ENCODE measurements around the gene STK17B.

Gene STK17B

DNA sequence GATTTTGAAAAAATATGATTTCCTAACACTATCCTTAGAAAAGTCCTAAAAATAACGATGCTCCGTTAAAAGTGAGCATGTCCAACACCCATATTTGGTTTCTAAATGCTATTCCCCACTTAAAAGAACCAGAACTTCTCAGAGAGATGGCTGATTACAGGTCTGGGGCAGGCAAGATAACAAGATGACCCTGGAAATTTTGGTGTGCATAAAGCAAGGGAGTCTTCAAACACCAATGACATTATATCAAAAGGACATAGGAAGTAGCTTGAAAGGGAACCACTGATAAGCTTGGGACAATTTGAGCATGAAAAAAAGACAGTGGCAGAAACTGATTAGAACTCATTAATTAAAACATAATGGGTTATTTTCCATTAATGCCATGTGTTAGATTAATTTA, 17.9 kb downstream of the STK17B start:
- no peak for DNase-seq

DNA sequence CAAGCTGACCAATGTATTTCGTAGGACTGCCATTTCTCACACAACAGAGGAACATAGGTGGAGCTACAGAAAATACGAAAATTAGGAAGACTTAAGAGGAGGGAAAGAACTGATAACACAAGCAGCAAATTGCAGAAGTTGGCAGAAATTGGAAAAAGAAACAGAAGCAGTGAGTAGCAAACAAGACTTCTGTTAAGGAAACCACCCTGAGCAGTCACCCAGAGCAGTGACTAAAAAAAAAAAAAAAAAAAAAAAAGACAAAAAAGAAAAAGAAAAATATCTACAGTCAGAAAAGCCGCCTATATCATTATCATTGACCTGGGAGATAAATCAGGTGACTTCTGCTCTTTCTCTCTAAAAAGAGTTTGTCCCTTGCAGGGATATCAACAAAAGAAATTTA, 21.4 kb downstream of the STK17B start:
- no peak for DNase-seq

DNA sequence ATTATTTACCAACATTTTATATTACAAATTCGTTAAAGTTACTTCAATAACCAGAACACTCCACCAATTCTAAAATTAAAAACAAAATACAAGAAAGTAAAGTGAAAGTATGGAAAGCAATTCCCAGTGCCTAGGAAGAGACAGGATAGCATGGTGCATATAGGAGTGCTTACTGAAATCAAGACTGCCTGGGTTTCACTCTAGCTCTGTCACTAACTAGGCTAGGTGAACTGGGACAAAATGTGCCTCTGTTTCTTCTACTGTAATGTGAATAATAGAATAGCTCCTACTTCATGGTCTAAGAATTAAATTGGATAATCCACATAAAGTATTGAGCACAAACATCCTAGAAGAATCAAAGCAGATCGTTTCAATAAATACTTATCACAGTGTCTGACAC, 22.6 kb downstream of the STK17B start:
- no peak for DNase-seq

DNA sequence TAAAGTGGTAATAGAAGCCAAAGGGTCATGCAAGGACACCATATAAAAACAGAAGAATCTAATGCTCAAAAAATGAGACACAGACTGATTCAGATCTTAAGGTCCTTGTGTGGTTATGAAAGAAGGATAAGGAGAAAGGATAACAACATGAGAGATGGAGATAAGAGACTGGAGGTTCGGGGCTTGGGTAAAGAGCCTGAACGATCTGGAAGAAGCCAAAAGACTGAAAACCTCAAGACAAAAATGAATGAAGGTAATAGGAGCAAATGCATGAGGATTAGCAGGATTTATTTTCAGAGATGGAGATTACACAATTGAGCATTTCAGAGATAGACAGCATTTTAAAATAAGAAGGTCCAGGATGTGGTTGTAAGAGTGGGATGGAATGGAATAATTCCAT, 26.1 kb downstream of the STK17B start:
- no peak for DNase-seq

DNA sequence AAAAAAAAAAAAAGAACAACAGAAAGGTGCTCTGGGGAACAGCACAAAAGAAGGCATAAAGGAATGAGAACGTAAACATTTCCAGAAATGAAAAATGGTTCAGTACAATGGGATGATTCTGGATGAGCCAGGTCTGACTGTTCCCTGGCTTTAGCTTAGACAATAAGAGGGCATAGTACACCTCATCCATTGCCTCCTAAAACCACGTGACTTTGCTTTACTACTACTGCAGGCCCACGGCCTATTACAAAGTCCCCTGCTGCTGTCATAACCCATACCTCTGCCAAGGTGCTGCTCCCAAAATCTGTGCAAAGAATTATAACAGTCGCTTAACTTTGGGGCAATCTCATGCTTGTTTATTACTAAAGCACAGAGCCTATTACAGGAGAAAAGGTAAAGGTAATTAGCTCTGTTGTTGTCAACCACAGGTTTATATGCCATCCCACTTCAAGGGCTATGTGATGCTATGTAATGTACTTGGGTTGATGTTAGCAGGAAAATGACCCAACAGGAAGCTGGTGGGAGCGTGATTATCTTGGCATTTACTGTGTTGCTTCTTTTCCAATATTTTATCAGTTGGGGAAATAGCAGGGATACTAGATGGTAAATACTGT, 26.8 kb downstream of the STK17B start:
- no peak for DNase-seq

DNA sequence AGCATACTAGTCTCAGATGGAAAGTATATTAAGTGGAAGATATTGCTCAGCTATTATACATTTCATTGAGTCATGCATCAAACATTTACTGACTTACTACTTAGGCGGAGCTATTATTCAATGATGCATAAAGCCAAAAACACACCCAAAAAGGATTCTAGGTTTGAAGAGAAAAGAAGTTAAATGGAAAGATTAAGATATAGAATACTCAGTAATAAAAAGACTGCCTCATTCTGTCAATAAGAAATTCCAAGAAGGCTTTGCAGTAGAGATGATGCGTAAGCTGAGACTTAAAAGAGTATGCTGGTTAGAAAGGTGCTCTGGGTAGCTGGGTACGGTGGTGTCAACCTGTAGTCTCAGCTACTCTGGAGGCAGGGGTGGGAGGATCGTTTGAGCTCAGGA, 27.6 kb downstream of the STK17B start:
- DNase-seq: no peak

DNA sequence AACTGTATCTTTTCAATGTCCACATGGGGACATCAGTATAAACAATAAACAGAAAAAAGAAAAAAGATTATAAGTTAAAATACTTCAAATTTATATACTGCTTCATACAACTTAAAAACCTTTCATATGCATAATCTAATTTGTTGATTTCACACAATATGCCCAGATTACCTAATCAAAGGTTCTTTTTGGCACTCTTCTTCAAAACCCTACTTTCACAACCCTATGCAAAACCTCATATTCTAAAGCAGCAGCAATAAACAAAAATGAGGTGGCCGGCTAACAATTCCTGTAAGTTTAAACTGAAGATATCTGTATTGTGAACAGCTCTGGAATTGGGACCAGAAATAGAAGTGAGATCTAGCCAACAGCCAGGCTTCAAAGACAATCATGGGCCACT, 28.6 kb downstream of the STK17B start:
- no peak for DNase-seq

DNA sequence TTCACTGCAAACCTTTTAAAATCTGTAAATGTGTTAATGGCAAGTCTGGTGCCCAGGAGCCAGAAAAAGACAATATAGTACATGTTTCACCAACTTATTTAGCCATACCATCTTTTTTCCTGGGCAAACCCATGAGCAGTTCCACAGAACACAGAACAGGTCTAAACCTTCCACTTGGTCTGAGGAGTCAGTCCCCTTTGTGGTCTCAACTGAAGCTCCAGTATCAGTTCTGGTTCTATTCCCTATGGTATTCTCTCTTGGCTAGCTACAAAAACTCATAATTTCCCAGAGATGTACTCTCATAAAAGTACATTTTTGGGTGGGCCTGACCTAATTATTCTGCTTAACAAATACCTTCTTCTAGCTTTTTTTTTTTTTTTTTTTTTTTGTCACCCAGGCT, 31.2 kb downstream of the STK17B start:
- no peak for DNase-seq

DNA sequence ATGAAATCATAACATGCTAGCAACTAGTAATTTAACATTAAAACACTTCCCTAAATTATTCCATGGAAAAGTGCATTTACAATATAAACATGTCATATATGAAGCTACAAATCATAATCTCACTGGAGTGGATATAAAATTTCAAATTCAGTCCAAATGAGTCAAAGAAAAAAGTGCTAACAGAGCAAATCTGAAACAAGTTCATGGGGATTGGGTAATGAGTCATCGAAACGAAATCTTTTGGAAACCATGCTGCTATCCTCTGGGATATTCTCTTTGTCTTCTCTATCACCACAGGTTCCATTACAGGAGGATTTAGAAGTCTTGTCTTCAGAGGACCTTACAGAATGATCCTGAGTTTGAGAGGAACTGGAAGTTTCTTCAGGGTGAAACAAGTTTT, 34.1 kb downstream of the STK17B start:
- no peak for DNase-seq

DNA sequence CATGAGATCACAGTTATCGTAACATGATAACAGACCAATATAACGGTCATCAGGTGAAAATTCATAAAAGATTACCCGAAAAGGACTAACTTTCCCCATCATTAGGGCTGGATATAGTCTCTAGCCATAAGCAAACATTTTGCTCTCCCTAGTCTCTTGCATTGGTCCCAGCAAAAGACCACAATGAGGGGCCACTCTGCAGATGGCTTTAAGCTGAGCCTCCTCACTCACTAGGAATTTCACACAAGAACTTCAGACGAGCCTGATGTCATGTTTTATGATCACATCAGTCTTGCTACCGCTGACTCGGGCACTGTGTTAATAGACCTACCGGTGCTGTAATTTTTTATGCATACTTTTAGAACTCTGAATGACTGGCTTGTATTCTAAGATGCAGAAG, 35.2 kb downstream of the STK17B start:
- no peak for DNase-seq

DNA sequence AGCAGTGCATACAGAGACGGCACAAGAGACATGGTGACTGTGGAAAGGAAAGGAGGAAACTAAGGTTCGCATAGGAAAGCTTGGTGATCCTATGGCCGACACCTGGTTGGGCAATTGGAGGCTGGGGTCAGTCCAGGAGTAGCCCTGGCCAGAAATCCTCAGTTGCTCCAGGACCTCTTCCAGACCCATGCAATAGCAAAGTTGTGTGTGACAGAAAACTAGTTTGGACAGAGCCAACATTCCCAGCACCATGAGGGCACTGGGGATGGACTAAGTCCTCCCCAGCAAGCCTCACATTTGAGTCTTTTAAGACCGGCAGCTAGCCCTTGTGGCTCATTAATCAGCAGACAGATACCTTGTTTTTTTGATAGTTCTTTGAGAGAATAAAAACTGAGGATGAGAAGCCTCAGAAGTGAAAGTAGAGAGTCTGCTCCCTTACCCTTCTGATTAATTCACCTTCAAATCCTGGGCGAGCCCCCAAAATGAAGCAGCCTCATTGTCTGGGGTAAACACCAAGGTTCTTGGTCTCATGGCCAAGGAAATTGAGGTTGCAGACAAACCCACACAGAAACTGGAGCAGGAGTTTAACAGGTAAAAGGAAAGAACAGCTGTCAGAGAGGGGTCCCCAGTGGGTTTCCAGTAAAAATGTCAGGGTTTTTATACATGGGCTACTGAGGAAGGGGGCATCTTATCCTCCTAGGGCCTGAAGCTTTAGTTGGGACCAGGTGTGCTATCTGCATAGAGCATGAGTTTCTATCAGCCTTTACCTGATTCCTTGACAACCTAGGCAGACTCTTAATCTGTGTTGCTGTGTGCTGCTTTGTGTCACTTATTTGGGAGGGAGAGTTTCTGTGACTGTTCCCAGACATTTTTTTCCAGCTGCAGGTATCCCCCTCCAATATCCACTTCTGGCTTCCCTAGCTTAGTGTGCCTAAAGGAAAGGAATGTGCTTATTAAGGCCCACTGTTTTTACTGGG, 39.1 kb downstream of the STK17B start:
- DNase-seq: no peak

DNA sequence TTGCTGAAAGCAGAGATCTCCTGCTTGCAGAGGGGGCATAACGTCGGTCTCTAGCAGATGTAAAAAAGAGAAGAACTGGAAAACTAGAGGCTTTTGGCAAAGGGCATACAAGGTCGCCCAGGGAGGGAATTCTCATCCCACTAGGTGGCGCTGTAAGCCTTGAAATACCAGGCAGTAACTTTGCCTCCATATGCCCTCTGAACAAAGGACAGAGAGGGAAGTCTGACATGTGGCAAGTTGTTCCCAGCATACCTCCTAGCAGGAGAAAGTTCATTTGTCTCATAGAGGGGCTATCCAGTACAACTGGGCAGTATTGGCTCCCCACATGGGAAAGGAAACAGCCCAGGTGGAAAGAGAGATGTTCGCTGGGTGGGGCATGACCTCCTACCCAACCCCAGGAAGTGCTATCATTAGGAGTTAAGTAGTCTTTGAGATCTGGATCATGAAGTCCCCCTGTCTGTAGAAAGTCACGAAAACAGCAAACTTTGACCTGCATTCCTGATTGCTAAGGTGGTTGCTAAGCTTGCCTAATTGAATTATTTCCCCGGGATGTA, 39.9 kb downstream of the STK17B start:
- no peak for DNase-seq

DNA sequence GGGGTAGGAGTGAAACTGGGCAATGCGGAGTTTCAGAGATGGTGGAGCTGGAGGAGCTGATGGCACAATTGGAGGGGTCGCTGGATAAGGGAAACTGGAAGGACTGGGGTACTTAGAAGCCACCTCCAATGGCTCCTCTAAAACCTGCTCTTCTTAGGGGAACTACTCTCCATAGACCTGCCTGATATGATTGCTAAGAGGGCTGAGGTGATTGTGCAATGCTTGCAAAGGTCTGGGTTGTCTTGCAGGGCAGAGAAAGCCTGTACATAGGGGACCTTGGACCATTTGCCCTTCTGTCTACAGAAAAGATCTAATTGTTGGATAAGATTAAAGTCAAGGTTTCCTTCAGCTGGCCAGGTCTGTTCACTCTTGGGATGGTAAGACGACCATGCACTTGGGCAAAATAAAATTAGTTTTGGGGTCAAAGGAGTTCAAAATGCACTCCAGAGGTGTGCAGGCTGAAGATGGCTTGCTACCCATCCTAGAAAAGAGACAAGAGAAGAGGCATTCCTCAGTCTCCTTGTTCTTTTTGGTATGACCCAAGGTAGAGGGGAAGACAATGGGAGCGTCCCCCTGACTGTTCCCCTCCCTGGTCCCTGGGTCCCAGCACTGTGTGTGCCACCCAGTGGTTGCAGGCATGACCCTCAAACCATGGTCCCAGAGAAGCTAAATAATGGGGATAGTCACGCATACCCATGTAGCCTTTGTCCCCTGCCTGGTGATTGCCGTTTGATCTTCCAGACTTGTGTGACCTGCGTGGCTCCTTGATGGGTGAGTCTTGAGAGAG, 41.1 kb downstream of the STK17B start:
- DNase-seq: no peak

DNA sequence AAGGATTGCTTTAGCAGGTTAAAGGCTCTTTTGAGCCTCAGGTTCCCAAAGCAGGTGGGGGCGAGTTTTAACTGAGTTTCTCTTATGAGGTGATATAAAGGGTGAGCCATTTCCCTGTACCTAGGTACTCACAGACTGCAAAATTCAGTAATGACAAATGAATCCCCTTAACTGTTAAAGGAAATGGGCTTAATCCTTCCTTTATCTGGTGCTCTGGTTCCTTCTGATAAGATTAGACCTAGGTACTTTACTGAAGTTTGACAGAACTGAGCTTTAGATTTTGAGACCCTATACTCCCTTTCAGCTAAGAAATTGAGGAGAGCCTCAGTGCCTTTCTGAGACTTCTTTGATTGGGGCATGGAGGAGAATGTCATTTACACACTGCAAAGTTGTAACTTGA, 42.6 kb downstream of the STK17B start:
- no peak for DNase-seq

DNA sequence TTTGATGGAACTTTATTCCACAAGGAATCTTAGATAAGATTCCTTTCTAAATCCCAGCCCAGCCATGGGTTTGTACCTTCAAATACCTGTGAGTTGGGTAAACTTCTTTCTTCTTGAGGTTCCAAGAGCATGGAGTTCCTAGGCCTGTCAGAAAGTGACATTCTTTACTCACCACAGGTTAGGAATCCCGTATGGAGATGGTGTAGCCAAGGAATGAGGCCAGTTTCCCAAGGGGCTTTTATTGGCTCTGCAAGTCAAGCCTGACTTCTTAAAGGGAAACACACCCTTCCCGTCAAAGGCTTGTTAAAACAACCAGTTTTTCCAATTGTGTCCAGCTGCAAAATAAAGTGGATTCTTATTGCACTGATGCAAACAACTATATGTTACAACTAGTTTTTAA, 45.8 kb downstream of the STK17B start:
- DNase-seq: no peak

DNA sequence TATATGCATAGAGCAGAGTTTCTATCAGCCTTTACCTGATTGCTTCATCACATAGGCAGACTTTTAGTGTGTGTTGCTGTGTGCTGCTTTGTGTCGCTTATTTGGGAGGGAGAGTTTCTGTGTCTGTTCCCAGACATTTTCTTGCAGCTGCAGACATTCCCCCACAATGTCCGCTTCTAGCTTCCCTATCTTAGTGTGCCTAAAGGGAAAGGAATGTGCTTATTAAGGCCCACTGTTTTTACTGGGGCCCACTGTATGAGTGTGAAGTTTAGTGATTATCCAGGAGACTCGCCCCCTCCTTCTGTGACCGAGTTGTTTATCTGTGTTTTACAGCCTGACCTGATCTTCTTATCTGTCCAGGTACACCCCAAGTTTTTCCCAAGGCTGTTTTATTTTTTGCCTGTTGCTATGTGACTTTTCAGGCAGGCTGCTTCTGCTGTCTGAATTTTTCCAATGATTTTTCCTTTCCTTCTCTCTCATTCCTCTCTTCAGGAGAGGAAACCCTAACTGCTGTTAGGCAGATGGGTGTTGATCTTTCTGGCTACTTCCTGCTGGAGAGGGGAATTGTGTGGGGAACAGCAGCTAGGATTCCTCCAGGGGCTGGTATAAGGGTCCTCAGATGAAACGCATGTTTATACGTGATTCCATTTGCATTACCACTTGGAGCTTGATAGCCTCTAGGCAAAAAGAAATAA, 47.6 kb downstream of the STK17B start:
- DNase-seq: no peak

DNA sequence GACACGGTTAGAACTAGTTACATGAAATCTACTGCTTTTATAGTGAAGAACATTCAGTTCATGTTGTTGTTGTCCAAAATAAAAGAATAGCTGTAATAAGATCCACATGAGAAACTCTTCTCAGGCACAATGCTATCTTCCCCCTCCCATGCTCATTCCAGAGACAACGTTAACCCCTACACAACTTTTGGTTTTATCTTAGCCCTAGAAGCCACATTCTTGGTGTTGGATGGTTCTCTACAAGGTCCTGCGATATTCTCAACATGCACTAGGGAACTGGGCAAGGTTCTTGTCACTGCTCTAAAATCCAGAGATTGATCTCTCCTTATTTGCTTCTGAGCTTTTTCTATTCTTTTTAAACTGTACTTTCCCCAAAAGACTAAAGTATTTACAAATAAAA, 51.5 kb downstream of the STK17B start:
- DNase-seq: no peak

DNA sequence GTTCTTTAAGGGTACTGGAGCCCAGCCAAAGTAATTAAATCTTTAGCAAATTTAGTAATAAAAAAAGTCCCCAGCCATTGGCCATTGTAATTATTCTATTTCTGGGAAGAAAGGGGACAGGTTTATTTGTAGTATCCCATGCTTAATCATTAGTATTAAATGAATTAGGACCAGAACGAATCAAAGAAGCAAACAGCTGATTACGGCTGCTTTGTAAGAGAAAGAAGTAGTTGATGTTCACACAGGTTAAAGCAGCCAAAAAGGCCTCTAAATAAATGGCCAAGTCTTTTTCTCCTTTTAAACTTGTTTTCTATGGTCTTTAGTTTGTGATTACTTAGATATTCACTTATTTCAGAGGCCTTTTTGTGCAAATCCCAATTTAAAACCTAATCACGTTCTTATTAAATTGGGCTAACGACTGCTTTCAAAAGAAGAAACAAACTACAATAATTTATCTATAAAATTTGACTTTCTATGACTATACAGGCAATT, 54.1 kb downstream of the STK17B start:
- DNase-seq: no peak

DNA sequence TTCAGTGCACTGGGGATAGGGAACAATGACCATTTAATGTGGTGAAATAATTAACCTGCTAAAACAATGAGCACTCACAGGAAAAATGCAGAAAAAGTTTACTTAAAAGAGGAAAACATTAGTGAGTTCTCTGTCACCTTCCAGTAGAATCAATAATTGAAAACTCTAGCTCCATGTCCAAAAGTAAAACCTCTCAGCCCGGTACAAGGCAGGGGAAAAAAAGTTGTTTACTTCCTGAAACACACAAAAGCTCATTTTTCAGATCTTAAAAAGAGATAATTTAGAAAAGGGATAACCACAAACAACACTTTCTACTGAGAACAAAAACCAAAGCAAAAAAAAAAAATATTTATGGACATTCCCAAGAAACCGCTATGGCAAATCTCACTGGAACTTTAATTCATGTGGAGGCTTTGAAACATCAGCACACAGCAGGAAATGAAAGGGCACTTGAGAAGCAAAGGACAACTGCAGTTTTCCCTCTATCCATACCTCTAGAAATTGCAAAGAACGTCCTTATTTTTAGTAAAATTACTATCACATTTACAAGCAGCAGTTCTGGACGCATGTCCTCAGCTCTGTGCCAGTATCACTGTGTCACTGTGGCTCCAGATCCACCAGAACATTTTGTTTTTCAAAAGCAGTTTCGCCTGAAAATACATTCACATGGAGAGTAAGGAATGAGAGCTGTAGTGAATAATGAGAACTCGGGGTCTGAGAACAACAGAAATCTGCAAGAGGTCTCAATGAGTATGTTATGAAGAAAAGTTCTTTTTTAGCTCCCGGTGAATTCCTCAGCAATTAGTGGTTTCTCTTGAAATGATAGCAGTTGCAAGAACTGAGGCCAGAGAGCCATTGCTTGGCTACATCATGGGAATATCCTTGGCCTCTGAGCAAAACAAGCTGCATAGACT, 58.1 kb downstream of the STK17B start:
- DNase-seq: no peak

DNA sequence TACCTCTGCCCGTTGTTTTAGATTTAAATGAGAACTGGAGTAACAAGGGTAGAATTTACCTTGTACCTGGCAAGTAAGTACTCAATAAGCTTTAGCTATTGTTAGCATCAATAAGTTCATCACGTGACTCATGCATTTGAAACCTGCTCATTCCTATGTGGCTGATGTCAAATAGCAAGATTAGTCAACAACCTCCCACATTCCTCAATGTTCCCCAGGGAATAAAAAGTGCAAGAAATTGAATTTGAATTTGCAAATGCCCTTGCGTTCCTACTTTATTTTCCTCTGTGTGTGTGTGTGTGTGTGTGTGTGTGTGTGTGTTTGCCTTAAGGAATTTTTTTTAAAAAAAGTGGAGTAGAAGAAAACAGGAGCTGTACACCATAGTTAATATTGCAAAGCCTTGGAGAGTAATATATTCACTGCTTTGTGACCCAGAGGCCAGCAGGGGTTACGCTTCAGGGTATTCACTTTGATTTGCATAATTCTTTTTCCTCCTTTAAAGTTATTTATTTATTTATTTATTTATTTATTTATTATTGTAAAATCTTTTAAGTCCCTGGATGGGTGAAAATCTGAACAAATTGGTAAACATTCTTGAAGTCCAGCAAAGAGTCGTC, 58.9 kb downstream of the STK17B start:
- no peak for DNase-seq

DNA sequence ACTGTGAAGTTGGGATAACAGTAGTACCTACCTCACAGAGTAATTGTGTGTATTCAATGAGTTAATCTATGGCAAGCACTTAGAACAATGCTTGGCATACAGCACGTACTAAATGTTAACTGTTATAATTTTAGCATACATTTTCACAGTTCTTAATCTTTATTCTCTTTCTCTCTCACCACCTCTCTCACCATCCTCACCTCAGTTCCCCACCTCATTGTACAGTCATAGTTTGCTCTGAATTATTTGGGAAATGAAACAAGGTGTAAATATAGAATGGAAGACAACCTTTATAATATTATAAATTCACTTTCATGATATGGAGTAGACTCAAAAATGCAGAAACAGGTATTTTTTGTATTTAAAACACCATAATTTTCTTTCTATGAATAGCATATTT, 62.8 kb downstream of the STK17B start:
- no peak for DNase-seq
